HT1080 (cell line): ENCODE results near the gene TLR4. TPM values are rescaled to one million over a fixed set of nuclear protein-coding genes. Genes with fewer than 3 reads are reported as not detected.

Experiments used
- DNase-seq: peaks from one replicate; pipeline ENCODE4 v3.0.0-alpha.2; 2015; ENCODE audit warnings: low read depth
- total RNA-seq: library from RNA; depleted of rRNA; stranded (reverse); fragments of >200 nt; shearing (Covaris generic); gene quantifications from 2 replicates; pipeline ENCODE4 v1.2.3, GENCODE V29; 2014

Gene TLR4
- total RNA-seq, 1 experiment from 2014 or later: 16.4 TPM

DNA sequence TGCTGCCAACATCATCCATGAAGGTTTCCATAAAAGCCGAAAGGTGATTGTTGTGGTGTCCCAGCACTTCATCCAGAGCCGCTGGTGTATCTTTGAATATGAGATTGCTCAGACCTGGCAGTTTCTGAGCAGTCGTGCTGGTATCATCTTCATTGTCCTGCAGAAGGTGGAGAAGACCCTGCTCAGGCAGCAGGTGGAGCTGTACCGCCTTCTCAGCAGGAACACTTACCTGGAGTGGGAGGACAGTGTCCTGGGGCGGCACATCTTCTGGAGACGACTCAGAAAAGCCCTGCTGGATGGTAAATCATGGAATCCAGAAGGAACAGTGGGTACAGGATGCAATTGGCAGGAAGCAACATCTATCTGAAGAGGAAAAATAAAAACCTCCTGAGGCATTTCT is 10.1 kb downstream of the TLR4 start:
- DNase-seq: no peak

DNA sequence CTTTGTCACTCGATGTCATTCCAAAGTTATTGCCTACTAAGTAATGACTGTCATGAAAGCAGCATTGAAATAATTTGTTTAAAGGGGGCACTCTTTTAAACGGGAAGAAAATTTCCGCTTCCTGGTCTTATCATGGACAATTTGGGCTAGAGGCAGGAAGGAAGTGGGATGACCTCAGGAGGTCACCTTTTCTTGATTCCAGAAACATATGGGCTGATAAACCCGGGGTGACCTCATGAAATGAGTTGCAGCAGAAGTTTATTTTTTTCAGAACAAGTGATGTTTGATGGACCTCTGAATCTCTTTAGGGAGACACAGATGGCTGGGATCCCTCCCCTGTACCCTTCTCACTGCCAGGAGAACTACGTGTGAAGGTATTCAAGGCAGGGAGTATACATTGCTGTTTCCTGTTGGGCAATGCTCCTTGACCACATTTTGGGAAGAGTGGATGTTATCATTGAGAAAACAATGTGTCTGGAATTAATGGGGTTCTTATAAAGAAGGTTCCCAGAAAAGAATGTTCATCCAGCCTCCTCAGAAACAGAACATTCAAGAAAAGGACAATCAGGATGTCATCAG is 11.3 kb downstream of the TLR4 start:
- no peak for DNase-seq

DNA sequence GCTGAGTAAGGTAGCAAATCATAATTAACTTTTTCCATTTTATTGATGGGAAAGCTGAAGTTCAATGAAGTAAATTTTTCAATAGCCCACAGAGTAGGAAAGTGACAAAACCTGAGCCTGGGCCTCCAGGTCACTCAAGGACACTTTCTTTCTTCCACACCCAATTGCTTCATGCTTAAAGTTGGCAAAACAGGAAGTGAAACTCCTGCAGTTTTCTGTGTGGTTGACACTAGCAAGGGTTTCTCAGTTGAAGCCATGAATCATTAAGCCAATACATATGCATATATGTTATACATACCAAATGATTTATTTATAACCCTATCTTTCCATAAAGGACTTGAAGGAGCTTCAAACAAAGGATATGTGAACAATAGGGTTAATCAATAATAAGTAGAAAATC is 13.9 kb downstream of the TLR4 start:
- DNase-seq: peak; percentile 65

DNA sequence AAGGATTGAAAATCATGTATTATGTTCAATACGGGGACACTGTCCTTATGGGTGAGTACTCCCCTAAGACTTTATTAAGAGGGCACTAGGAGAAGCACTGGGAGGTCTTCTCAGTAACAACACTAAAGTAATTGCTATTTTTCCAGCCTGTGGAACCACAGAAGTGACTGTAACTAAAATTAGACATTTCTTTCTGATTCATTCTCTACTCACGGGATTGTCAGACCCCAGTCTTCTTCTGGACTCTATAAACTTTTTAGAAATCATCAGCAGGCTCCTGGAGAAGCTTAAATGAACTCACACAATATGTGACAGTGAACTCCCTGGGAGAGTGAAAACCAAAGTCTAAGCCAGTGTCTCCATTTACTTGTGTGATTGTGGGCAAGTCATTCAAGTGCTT is 14.5 kb downstream of the TLR4 start:
- DNase-seq: peak; percentile 37

DNA sequence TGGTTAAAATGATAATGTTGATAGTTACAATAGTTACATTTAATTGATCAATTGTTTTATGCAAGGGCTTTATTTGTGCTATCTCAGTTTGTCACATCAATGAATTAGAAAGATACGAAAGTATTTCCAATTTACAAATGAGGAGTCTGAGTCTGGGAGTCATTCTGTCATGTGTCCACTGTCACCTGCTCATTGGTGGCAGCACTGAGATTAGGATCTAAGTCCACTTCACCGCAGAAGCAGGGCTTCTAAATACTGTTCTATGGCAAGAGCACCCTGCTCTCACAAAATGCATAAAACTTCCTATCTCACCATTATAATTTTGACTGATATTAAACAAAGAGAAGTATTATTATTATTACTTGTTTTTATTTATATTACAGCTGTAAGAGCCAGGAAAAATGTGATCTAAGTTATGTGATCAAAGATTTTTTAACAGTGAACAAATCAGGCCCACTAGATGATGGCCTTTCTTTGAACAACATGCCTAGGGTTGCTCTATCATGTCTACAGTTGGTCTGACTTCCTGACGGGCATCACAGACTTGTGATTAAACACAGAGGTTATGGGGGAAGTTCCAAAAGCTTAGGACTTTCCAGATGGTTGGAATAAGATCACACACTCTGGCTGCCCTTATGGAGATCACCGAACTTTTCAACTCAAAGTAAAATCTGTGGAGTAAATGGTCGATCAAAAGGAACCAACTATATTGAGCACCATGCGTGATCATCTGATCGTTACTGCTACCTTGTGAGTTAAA is 15.1 kb downstream of the TLR4 start:
- DNase-seq: no peak

DNA sequence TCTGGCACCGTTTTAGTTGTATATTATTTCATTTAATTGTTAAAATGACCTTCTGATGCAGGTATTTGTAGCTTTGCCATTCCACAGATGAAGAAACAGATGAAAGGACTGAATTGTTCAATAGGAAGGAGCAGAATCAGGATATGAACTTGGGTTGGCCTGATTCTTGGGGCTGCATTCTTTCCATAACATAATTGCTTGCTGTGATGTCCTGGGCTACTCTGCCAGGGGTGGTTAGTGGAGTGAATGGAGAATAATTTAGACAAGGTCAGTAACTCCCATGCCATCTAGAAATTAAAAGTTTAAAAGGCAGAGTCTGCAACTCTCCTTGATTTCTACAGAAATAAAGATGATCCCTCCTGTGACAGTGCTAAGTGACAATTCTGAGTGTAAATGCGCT is 15.9 kb downstream of the TLR4 start:
- DNase-seq: no peak

DNA sequence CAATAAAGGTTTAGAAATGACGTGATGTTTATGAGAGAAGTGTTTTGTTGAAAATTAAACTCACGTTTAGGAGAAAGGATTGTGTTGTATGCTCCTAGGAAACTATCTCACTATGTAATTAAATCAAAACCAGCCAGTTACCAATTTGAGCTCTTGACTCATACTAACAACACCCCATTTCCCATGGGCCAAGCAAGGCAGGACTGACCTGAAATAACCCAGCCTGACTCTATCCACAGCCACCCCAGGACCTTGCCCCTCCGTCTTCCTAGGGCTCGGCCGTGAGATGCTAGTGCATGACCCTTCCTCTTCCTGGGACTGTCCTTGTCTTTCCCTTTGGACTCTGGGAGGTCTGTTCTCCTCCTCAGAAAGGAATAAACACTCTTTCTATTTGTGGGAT is 16.4 kb downstream of the TLR4 start:
- DNase-seq: no peak

DNA sequence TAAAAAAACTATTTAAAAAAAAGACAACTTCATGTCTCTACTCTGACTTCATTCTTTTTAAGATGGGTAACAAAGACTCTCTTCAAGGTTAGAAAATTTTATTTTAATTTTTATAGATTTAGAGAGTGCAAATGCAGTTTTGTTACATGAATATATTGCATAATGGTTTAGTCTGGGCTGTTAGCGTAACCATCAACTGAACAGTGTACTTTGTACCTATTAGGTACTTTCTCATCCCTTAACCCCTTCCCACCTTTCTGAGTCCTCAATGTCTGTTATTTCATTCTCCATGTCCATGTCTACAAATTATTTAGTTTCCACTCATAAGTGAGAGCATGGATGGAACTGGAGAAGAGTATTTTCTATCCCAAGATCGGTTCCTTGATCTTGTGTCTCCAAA is 16.8 kb downstream of the TLR4 start:
- no peak for DNase-seq

DNA sequence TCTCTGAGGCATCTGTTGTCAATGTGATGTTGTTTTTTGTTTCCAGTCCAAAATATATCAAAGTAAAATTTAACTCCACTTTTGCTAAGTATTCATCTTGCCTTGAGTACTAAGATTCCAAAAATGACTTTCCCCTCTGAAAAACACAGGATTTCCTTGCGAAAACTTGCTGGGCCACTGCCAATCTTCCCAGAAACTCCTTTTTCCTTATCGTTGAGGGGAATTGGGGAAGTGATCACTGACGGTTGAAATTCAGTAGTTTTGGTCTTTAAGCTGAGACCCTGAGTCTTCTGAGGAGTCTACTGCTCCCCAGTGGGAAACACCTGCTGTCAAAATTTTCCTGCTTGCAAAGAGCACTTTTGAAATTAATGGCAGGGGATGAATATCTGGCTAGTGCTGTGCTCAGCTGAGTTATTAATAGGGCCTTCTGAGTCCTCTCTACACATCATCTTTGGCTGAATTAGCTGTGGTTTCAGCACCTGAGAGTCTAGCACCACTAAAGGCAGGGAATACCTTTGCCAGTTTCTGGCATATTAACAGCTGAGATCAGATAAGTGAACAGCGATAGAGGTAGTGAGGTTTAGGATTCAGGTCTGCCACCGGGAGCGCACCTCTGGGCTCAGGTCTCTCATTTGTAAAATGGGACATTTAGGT is 18.0 kb downstream of the TLR4 start:
- no peak for DNase-seq

DNA sequence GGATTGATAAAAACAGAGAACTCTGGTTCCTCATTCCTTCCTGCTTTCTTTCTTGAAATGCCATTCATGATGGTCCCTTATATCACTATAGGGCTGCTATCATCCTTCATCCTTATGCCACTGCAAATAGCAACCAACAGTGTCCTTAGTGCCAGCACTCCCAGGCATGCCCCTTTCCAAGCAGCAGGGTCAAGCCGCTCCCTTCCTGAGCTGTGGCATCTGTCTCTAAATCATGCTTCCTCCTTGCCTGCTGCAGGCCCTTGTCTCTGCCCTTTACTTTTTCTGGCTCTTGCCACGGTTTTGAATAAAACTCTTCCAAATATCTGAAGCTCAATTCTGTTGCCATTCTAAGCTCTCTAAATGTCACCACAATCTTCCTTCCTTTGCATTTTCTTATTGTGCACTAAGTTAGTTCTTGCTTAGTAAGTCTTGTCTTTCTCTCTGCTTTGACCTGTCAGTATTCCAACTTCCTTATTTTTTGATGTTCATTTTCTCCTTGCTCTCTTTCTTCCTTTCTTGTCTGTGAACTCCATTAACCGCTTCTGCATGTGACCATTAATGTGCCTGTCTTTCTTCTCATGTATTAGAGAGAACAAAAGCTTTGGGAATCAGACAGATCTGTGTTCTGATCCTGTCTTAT is 19.9 kb downstream of the TLR4 start:
- no peak for DNase-seq

DNA sequence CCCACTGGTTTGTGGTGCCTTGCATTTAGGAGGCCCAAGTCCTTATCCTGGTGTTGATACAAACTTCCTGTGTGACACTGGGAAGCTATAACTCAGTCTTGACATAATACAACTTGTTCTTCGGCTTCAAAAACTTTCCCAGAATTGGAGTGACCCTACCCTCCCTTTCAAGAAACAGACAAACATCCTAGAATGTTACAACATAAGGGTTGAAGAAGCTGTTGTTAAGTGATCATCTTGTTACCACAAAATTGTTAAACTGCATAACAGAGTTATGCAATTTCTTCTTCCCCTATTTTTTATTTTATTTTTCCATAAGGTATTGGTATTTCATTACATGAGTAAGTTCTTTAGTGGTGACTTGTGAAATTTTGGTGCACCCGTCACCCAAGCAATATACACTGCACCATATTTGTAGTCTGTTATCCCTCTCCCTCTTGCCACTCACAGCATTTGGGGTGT is 21.3 kb downstream of the TLR4 start:
- no peak for DNase-seq

DNA sequence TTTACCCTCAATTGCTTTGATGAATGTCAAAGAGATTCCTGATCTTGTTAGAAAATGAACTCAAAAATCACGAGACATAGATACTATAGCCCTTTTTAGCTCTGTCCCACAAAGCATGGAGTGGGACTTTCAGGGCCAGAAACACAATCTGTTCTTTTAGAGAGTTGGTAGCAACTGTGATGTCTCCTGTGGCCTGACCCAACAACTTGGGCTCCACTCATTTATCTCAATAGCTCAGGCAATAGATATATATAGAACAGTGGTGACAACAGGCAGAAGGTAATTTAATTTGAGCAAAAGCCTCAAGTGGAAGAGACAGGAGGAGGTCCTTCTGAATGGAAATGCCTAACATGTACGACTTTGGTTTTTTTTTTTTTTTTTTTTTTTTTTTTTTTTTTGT is 25.2 kb downstream of the TLR4 start:
- no peak for DNase-seq

DNA sequence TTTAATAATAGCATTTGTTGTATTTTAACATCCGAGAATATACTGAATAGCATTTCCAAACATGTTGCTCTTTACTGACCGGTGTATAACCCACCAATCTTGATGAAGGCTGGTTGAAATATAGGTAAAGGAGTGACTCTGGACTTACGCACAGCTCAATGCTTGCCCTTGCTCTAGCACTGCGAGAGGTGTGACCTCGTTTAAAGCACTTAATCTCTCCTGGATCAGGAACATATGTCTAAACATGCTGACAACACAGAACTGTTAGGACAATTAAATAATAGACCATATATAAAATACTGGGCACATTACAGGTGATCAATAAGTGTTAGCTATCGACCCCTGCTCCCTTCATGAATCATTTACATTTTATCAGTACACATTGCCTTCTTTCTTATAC is 28.3 kb downstream of the TLR4 start:
- DNase-seq: no peak

DNA sequence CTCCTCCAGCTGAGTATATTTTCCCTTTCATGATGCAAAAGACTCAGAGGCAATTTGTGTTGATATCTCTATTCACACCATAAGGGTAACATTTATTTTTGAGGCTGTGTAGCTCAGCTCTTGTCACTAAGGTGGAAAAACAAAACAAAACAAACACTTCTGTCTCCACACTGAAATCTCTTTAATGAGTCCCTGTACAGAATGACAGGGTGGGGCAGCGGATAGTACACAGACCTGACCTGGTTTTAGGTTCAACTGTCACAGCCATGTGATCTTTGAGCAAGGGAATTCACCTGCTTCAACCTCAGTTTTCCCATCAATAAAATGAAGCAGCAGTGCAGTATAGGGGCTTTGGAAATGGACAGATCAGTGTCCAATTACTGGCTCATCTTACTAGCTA is 29.3 kb downstream of the TLR4 start:
- no peak for DNase-seq

DNA sequence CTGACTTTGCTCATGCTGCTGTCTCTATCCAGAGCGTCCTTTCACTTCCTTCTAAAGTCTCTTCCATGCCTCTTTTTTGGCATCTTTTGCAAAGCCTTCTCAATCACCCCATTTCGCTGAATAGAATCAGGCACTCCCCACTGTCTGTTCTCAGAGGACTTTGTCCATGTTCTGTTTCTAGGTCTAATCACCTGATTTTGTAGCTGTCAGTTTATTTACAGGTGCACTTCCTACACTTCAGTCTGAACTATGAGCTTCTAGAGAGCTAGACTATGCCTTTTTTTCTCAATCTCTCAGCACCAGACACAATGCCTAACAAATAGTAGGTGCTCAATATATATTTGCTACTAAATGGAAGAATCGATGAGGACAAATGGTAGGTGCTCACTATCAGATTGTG is 29.9 kb downstream of the TLR4 start:
- no peak for DNase-seq

DNA sequence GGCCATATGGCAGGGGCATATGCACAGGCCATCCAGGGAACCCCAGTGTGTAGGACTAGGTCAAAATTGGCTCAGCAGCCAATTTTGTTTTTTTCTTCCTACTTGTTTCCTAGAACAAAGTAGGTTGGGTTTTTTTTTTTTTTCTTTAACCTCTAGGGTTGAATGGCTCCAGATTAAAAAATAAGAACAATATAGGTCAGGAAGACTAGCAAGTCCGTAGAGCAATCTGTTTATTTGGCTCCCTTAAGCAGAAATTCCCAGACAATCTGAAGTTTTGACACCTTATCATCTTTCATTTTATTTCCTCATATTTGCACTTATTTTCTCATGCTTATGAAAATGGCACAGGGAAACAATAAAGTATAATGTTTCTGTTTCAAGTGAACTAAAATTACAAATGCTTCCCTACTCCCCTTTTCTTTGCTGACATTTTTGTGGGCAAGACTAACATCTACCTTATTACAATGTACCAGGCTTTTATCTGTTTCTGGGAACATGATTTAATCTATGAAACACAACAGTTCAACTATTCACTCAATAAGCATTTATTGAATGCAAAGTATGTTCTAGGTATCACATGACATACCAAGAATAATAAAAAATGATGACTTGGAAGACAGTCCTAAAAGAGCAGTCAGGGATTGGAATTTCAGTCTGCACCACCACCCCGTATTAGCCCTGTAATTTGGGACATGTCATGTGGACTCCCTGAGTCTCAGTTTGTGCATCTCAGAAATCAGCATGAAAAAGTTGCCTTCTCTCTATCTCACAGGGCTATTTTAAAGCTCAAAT is 30.5 kb downstream of the TLR4 start:
- DNase-seq: peak; percentile 15

DNA sequence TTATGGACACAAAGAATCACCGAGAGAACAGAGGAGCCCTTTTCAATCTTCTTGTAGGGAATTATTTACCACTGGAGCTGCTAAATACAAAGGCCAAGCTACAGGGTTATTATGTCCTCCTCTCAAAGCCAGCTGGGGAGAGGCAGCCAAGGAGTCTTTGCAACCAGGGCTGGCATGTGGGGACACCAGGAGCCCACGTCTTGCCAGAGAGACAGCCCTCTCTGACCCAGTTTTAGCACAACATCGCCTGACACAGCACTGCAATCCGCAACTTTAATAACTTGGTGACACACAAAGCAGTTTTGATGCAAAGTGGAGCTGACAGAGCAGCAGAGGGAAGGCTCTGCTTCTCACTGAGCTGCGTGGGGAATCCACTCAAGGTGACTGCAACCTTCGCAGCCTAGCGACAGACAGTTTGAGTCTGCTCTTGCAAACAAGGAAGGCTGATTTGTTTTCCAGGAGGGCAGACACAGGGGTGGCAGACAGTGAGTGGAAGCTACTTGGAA is 33.6 kb downstream of the TLR4 start:
- no peak for DNase-seq

DNA sequence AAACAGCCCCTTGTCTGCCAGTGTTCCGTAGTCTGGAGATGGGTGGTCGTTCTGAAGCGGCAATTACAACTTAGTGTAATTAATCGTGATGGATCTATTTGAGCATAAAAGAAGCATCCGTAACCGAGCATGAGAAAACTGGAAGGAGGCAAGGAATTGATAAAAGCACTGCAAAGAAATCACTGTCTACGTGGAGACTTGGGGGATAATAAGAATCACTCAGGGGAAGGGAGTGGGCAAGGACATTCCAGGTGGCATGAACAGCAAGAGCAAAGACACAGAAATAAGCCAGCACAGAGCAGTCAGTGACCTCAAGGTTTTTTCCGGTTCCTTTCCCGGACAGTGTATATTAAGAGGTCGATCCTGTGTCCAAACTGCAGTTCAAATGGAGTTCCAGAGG is 35.0 kb downstream of the TLR4 start:
- DNase-seq: no peak

DNA sequence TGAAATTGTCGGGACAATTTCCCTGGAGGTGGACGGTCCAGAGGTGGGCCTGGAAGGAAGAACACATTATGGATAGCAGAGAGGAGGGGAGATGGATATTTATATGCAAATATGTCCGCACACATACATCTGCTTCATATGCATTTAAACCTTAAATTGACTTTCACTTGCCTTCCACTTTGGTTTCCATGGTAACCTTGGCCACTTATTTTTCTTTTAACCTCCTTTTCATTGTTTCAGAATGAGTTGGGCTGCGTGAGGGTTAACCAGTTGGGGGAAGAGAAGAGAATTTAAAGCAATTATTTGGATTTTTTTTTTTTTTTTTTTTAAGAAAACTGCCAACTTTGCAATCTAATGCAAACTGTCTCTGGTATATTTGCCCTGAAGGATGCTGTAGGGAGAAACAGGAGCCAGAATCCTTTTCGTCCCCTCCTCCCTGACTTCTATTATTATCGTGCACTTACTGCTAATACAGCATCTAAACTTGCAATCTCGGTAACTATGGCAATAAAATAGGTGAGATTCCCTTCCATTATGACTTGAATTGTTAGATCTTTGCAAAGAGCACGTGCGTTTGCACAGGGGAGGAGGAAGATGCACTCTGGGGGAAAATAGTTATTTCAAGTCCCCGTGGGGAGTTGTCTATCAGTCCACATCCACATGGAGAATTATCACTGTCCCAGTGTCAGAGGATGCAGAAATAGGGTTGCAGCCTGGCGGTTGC is 35.6 kb downstream of the TLR4 start:
- no peak for DNase-seq

DNA sequence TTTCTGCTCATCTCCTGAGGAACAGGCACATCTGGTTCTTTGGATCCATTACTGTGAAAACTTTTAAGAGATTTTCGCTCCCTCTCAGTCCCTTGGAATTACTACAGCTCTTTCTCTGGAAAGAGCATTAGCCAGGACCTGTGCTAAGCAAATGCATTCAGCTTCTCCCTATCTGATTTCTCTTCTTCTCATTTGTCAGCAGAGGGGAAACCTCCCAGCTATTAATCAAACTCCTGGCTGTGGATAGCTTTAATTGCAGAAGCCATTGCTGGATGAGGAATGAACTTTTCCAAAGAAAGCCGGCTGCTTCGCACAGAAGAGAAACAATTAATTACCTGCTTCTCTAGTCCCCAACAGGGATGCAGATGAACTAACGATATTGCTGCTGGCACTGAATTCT is 37.9 kb downstream of the TLR4 start:
- DNase-seq: no peak

DNA sequence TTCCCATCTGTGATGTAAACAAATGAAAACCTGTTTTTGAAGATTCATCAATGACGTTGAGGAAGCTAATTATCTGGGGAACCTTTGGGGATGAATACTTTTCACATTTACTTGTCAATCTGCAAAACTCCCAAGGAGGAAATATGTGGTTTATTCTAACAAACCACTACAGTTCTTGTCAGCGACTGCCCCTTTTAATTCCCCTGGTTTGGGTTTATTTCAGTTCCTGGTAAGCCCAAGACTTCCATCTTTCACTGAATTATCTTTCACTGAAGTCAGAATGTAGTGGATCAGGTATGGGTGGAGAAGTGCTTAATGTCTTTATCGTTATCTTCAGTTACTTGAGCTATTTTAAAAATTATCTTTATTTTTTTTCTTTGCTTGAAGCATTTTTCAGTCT is 40.2 kb downstream of the TLR4 start:
- DNase-seq: no peak
